Caco-2 (cell line): ENCODE data around the gene INTS13. TPM values are rescaled to one million over a fixed set of nuclear protein-coding genes. Genes with fewer than 3 reads are reported as not detected.

Experiments used
- BruUV-seq: library from RNA; stranded (reverse); fragments of 400-500 nt; replicated peaks from 2 replicates; lab custom pipeline; 2021; lab: Mats Ljungman, UMichigan
- CTCF ChIA-PET: fragments of 300-600 bp; sonication (Branson Sonifier 250); formaldehyde crosslinking; loops from one replicate; lab custom pipeline; 2022; ENCODE audit warnings: antibody characterized with exemption; lab: Charles Lee
- POLR2A ChIA-PET: fragments of 300-600 bp; sonication (Branson Sonifier 250); formaldehyde crosslinking; loops from one replicate; lab custom pipeline; 2022; ENCODE audit warnings: antibody characterized with exemption; lab: Charles Lee
- DNase-seq, 2 experiments: peaks; one replicate each; pipeline versions ENCODE4 v3.0.0 to v3.0.0-alpha.2; 2020 to 2022
- H3K27me3 ChIP-seq: replicated peaks from 2 replicates; pipeline ENCODE4 v1.6.0; 2011; ENCODE audit warnings: low read length; ENCODE audit not compliant: control insufficient read depth, insufficient read depth
- H3K36me3 ChIP-seq: 2 replicates; pipeline ENCODE4 v1.5.1; 2011; ENCODE audit warnings: low read length; ENCODE audit not compliant: control insufficient read depth, insufficient read depth
- H3K4me1 ChIP-seq: fragments of 250-450 bp; sonication (Bioruptor Pico); 2 replicates; pipeline ENCODE4 v1.5.1; 2020; ENCODE audit warnings: mild to moderate bottlenecking
- H3K4me3 ChIP-seq: 2 replicates; pipeline ENCODE4 v1.5.1; 2011; ENCODE audit warnings: low read depth, mild to moderate bottlenecking, control low read depth, low read length
- H3K9me3 ChIP-seq: fragments of 250-450 bp; sonication (Bioruptor Pico); 2 replicates; pipeline ENCODE4 v1.5.1; 2020; ENCODE audit warnings: mild to moderate bottlenecking, moderate library complexity
- H3K27ac Mint-ChIP-seq: one replicate; pipeline ENCODE4 v1.8.0; 2022; ENCODE audit warnings: mixed read lengths; ENCODE audit not compliant: unreplicated experiment
- H3K27me3 Mint-ChIP-seq: one replicate; pipeline ENCODE4 v1.8.0; 2022; ENCODE audit warnings: mixed read lengths; ENCODE audit not compliant: insufficient read depth, unreplicated experiment
- H3K36me3 Mint-ChIP-seq: one replicate; pipeline ENCODE4 v1.8.0; 2022; ENCODE audit warnings: mild to moderate bottlenecking, mixed read lengths; ENCODE audit not compliant: insufficient read depth, unreplicated experiment
- H3K4me1 Mint-ChIP-seq: one replicate; pipeline ENCODE4 v1.8.0; 2022; ENCODE audit warnings: low read depth, mixed read lengths; ENCODE audit not compliant: unreplicated experiment
- H3K4me3 Mint-ChIP-seq: one replicate; pipeline ENCODE4 v1.8.0; 2022; ENCODE audit warnings: mild to moderate bottlenecking, moderate library complexity, mixed read lengths; ENCODE audit not compliant: unreplicated experiment
- H3K9me3 Mint-ChIP-seq: one replicate; pipeline ENCODE4 v1.8.0; 2022; ENCODE audit warnings: mixed read lengths; ENCODE audit not compliant: unreplicated experiment
- intact Hi-C: fragments of 100-400 bp; cut with micrococcal nuclease; formaldehyde crosslinking; loops from one replicate; pipeline ENCODE4 v1.10.0; 2022; ENCODE audit not compliant: unreplicated experiment
- total RNA-seq: library from RNA; stranded (reverse); gene quantifications from 2 replicates; pipeline ENCODE4 v1.2.3, GENCODE V29; 2022
- TF ChIP-seq, protein P1 (sequence below), 2 experiments: fragments of 200-600 bp in 1 of 2; IDR thresholded peaks; 1 replicate in 1 of 2; 2 replicates in 1 of 2; pipeline versions ENCODE4 v1.5.1 to v1.8.0; 2011 to 2022; ENCODE audit warnings: antibody characterized with exemption in 1 of 2, control low read depth in 1 of 2, inconsistent platforms in 1 of 2, low read depth in 1 of 2, low read length in 1 of 2, mild to moderate bottlenecking in 1 of 2, moderate library complexity in 1 of 2; ENCODE audit not compliant: insufficient read depth in 1 of 2, severe bottlenecking in 1 of 2, unreplicated experiment in 1 of 2

The INTS13 gene
- total RNA-seq, 1 experiment from 2014 or later, result 40.1 TPM

DNA sequence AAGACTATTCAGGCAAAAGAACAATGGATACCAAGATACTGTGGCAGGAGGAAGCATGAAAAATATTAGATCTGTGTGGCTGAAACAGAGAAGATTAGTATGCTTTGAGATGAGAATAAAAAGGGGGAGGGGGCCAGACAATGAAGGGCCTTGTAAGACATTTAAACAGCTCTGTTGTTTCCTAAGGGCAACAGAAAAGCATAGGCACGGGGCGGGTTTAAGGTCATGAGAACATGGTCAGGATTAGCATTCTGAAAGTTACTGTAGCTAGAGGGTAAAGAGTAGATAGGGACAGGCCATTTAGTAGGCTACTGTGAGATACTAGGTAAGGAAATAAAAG is 18.6 kb downstream of the INTS13 start:
- Histone ChIP-seq H3K4me3 (no peak overlapping the region), H3K27me3 (no peaks in the 10 kb centered on the region), H3K9me3 (no peaks in the 10 kb centered on the region), H3K4me1 (peaks cover 20% of the 10 kb centered on the region), H3K36me3 (no peaks in the 10 kb centered on the region)
- TF ChIP-seq, protein P1, sequence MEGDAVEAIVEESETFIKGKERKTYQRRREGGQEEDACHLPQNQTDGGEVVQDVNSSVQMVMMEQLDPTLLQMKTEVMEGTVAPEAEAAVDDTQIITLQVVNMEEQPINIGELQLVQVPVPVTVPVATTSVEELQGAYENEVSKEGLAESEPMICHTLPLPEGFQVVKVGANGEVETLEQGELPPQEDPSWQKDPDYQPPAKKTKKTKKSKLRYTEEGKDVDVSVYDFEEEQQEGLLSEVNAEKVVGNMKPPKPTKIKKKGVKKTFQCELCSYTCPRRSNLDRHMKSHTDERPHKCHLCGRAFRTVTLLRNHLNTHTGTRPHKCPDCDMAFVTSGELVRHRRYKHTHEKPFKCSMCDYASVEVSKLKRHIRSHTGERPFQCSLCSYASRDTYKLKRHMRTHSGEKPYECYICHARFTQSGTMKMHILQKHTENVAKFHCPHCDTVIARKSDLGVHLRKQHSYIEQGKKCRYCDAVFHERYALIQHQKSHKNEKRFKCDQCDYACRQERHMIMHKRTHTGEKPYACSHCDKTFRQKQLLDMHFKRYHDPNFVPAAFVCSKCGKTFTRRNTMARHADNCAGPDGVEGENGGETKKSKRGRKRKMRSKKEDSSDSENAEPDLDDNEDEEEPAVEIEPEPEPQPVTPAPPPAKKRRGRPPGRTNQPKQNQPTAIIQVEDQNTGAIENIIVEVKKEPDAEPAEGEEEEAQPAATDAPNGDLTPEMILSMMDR (IDR thresholded peaks at IDR 0.05; ENCODE audit: insufficient read depth in 1 of 2, low read depth in 1 of 2, low read length in 1 of 2, severe bottlenecking in 1 of 2, unreplicated experiment in 1 of 2), result no peak
- H3K4me1 Mint-ChIP-seq, result peaks cover 19% of the 10 kb centered on the region
- BruUV-seq, result no TSS peak
- no peak for DNase-seq
- ChIA-PET POLR2A (interaction anchor here (0.6 kb wide), 1 partner anchor 70 kb away, joined by 3 read pairs; no protein-coding TSS in a partner anchor), CTCF (interaction anchor here (0.7 to 3.2 kb wide), 4 partner anchors 94 to 387 kb away, joined by 3 to 15 read pairs (median 8); partner anchors contain the start of gene TM7SF3)
- H3K27ac Mint-ChIP-seq, result peak overlapping the region; percentile 70
- H3K36me3 Mint-ChIP-seq, result peaks cover 60% of the 10 kb centered on the region
- no peaks in the 10 kb centered on the region for H3K27me3 Mint-ChIP-seq
- no peaks in the 10 kb centered on the region for H3K9me3 Mint-ChIP-seq
- intact Hi-C loops, result loop anchor here (2.0 kb wide), 1 partner anchor 388 kb away; no protein-coding TSS in a partner anchor
- H3K4me3 Mint-ChIP-seq, result no peak overlapping the region

DNA sequence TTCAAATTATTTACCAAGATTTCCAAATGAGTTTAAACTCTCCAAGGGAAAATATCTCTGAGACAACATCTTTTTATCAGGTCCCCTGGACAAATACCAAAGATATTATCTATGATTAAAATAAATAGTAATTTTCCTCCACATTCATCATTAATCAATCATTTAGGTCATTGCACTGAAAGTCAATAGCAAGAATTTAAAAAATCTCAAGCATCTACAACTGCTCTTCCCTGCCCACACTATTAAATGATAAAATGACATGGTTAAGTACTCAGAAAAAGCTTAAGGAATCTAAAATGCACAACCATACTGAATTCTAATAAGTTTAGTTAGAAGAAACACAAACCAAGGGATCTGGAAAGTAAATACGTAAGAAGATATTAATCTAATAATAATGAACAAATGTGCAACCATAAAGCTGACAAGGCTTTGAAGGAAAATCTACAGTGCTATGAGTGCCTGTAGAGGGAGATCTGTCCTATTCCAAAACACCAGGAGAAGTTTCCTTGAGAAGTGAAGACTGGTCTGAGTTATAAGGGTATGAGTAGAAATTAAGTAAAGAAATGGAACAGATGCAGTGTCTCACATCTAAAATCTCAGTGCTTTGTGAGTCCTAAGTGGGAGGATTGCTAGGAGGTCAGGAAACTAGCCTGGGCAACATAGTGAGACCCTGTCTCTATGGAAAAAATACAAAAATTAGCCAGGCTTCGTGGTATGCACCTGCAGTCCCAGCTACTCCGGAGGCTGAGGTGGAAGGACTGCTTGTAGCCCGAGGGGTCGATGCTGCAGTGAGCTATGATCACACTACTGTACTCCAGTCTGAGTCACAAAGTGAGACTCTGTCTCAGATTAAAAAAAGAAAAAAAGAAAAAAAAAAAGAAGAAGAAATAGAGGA is 19.2 kb downstream of the INTS13 start:
- intact Hi-C loops, result loop anchor here (1.0 to 2.0 kb wide), 3 partner anchors 20 to 388 kb away; partner anchors contain the start of genes FGFR1OP2 and TM7SF3
- peaks cover 19% of the 10 kb centered on the region for H3K4me1 Mint-ChIP-seq
- DNase-seq, result peak; percentile 41 to 58
- H3K4me1 ChIP-seq, result peaks cover 20% of the 10 kb centered on the region
- no peaks in the 10 kb centered on the region for H3K27me3 ChIP-seq
- no peak overlapping the region for H3K4me3 ChIP-seq
- ChIA-PET CTCF (interaction anchor here (0.6 to 3.2 kb wide), 6 partner anchors 60 to 388 kb away, joined by 3 to 15 read pairs (median 5); partner anchors contain the start of gene TM7SF3), POLR2A (interaction anchor here (0.5 to 0.6 kb wide), 2 partner anchors 70 to 258 kb away, joined by 3 read pairs; no protein-coding TSS in a partner anchor)
- H3K27me3 Mint-ChIP-seq, result no peaks in the 10 kb centered on the region
- no peaks in the 10 kb centered on the region for H3K36me3 ChIP-seq
- TF ChIP-seq, protein P1 (IDR thresholded peaks at IDR 0.05; ENCODE audit: insufficient read depth in 1 of 2, low read depth in 1 of 2, low read length in 1 of 2, severe bottlenecking in 1 of 2, unreplicated experiment in 1 of 2), result peak in 1 of 2 experiments; percentile 68
- peak overlapping the region; percentile 3 for H3K4me3 Mint-ChIP-seq
- H3K27ac Mint-ChIP-seq, result peak overlapping the region; percentile 70
- no TSS peak for BruUV-seq
- H3K9me3 Mint-ChIP-seq, result no peaks in the 10 kb centered on the region
- H3K9me3 ChIP-seq, result no peaks in the 10 kb centered on the region
- peaks cover 55% of the 10 kb centered on the region for H3K36me3 Mint-ChIP-seq

DNA sequence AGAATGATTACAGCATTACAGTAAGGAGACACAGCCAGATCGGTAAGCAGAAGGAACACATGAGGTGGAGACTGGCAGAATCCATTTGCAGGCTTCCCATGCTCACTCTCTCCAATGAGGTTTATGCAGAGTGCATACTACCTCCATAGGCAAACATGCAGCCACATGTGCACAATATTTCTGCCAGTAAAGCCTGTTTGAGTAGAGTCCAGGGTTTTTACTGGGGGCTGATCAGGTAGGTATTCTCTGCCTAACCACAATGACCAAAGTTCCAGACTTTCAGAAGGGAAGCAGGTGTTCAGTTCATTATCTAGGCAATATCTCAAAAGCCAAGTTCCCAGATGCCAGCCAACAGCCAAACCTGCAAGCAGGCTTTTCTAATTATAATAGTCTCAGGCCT is 31.1 kb downstream of the INTS13 start:
- H3K36me3 Mint-ChIP-seq, result peaks cover 54% of the 10 kb centered on the region

More for the DNA sequence above, 31.1 kb downstream of the INTS13 start:
- no peak overlapping the region for H3K4me3 Mint-ChIP-seq
- intact Hi-C loops, result no loop called here
- TF ChIP-seq, protein P1 (IDR thresholded peaks at IDR 0.05; ENCODE audit: insufficient read depth in 1 of 2, low read depth in 1 of 2, low read length in 1 of 2, severe bottlenecking in 1 of 2, unreplicated experiment in 1 of 2), result no peak
- H3K9me3 ChIP-seq, result no peaks in the 10 kb centered on the region
- H3K4me1 ChIP-seq, result no peaks in the 10 kb centered on the region
- no TSS peak for BruUV-seq
- DNase-seq, result no peak
- H3K27me3 Mint-ChIP-seq, result no peaks in the 10 kb centered on the region
- no peaks in the 10 kb centered on the region for H3K4me1 Mint-ChIP-seq
- ChIA-PET POLR2A (no interaction called here), CTCF (no interaction called here)
- peaks cover 12% of the 10 kb centered on the region for H3K9me3 Mint-ChIP-seq
- H3K36me3 ChIP-seq, result peaks cover 4% of the 10 kb centered on the region; the same call in 1 of the 2 replicates
- H3K4me3 ChIP-seq, result no peak overlapping the region
- H3K27me3 ChIP-seq, result no peaks in the 10 kb centered on the region
- H3K27ac Mint-ChIP-seq, result no peak overlapping the region
